ENCODE results near the gene UCP3.

UCP3 gene

GRCh38 chr11:73976451-73977151, 32.3 kb downstream of the UCP3 start:
- no peak for DNase-seq

- no peak for DNase-seq
Observed at GRCh38 chr11:73975479-73975757, 33.5 kb downstream of the UCP3 start.

- no peak for DNase-seq
Observed at GRCh38 chr11:73974604-73975478, 34.0 kb downstream of the UCP3 start.

- DNase-seq: no peak
Observed at GRCh38 chr11:73972620-73973449, 36.0 kb downstream of the UCP3 start.

- DNase-seq: no peak
Observed at GRCh38 chr11:73972187-73972586, 36.7 kb downstream of the UCP3 start.

GRCh38 chr11:73971175-73971719, 37.6 kb downstream of the UCP3 start:
- DNase-seq: no peak

- no peak for DNase-seq
Observed at GRCh38 chr11:73969991-73970800, 38.7 kb downstream of the UCP3 start.

- DNase-seq: no peak
Observed at GRCh38 chr11:73969091-73969490, 39.8 kb downstream of the UCP3 start.

GRCh38 chr11:73968356-73968966, 40.4 kb downstream of the UCP3 start:
- no peak for DNase-seq

- DNase-seq: no peak
Observed at GRCh38 chr11:73965764-73966121, 43.1 kb downstream of the UCP3 start.

GRCh38 chr11:73965076-73965763, 43.7 kb downstream of the UCP3 start:
- DNase-seq: no peak

- no peak for DNase-seq
Observed at GRCh38 chr11:73963861-73964260, 45.0 kb downstream of the UCP3 start.

- no peak for DNase-seq
Observed at GRCh38 chr11:73962101-73962705, 46.7 kb downstream of the UCP3 start.

- no peak for DNase-seq
Observed at GRCh38 chr11:73961321-73961720, 47.6 kb downstream of the UCP3 start.

- DNase-seq: no peak
Observed at GRCh38 chr11:73958521-73959141, 50.3 kb downstream of the UCP3 start.

- no peak for DNase-seq
Observed at GRCh38 chr11:73957654-73958361, 51.1 kb downstream of the UCP3 start.

- DNase-seq: no peak
Observed at GRCh38 chr11:73956876-73957653, 51.8 kb downstream of the UCP3 start.

- DNase-seq: no peak
Observed at GRCh38 chr11:73951797-73952196, 57.1 kb downstream of the UCP3 start.

Measured in NK-92 treated with Interleukin-12 subunit alpha and Interleukin-12 subunit beta, amount 100 ng/mL, for 24 hours (cell line).